HG03469 (cell line): ENCODE measurements around the gene LMO2.
A peak's percentile ranks its signal among the peaks of the same experiment; 100 is the strongest.
"Not testable (repeated sequence)": the region's sequence is repeated elsewhere in the genome, so short reads cannot be mapped to it uniquely, and the experiment has no call there.

Source experiments
- ATAC-seq: cut with Tn5 transposase; IDR thresholded peaks from one replicate; pipeline ENCODE4 v1.9.1; 2021; ENCODE audit warnings: mild to moderate bottlenecking, moderate library complexity, moderate number of reproducible peaks; ENCODE audit not compliant: unreplicated experiment

LMO2 gene

DNA sequence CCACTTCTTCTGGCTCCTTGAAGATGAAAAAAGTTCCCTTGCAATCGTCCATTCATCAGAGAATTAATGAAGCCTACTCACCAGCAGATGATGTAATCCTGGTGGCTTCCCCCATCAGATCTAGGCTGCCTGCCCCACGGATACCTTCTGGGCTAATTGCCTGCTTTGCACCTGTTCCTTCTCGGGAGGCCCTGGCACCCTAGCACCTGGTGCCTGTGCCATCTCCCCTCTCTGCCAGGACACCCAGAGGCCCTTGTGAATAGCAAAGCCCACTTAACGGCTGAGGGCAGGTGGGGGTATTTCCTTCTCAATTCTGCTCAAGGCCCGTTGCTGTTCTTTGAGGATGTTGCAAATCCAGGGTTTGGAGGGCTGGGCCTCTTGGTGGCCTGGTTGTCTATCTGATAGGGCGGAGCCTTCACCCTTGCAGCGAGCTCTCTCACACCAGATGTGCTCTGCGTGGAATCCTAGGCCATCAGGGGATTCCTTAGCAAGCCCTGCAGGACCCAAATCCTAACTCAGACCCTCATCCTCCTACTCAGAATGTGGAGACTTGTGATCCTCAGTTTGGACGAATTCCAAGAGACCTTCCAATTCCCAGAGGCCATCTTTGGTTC lies at the start of gene LMO2:
Gene LMO2 (minus strand): TSS at position 363 of the 614 bp plus-strand sequence. CDS start 22,360 bp downstream, outside the sequence.
- ATAC-seq, result no peak

DNA sequence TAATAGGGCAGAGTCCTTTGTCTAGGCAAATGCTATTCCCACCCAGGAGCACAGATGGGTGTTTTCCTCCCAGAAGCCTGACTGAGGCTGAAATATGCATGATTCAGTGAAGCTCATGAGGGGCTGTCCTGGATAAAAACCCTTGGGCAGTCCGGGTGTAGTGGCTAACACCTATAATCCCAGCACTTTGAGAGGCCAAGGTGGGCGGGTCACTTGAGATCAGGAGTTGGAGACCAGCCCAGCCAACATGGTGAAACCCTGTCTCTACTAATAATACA lies 48.6 kb upstream of the LMO2 start:
- no peak for ATAC-seq

GRCh38 chr11:33936725-33937604 lies 45.1 kb upstream of the LMO2 start:
- ATAC-seq, result no peak

DNA sequence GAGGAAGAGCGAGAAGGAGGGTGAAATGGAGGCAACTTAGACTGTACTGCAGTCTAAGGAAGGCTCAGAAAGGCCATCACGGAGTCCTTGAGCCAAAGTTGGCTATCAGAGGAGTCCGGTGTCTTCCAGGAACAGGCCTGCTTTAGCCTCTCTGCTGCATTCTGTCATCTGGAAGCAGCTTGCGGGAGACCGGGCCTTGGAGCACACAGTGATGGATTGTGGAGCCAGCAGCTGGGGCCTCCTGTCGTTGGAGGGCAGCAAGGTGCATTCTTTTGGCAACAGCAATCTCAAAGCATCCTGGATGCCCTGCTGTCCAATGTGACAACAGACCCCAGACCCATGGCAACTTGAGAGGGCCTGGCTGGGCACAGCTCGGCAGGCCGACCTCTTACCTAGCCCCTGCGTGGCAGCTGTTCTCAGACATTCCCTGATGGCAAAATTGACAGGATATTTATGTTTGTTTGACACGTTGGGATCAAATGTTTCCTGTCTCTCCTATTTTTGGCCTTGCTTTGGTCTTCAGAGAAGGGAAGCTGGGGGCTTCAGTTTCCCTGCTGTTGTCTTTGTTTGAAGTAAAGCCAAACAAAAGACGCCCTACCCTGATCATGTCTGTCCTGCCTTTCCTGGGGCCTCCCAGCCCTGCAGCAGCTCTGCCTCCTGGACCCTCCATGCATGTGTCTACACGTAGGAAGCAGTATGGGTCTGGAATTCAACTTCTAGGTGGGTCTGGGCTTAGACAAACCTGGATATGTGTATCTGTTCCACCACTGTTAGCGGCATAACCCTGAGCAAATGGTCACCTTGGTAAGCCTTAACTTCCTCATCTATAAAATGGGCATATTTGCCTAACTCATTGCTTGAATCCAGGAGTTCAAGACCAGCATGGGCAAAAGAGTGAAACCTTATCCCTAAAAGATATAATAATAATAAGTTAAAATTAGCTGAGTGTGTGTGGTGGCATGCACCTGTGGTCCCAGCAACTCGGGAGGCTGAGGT lies 43.9 kb upstream of the LMO2 start:
- no peak for ATAC-seq

DNA sequence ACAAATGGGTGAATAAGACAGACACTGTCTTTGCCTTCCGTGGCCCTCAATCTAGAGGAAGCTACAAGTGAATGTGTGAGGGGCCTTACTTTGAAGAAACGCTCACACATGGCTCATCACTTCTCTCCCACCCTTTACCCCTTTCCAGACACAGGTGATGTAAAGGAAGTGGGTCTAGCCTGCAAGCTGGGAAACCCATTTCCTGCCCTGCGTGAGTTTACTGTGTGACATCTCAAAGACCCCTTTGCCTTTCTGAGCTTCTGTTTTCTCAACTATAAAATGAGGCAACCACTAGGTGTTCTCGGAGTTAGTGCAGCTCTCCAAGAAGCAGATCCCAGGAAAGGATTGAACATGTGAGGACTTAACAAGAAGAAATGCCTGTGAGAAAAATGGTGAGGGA lies 43.1 kb upstream of the LMO2 start:
- no peak for ATAC-seq

DNA sequence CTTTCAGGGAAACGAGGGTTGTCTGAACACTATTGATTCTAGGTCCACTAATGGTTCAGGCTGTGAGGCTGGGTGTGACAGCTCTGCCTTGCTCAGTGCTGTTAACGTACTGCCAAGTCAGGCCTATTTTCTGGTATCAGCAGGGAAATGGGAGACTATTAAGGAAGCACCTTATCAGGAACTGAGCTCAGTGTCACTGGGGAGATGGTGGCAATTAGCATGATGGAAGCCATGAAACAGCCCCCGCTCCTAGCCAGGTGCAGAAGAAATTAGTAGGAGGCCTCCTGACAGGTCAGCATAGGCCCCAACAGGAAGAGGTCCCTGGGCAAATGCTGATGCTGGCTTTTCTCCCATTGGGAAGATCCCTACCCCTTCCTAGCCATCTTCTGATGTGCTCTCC lies 42.6 kb upstream of the LMO2 start:
- ATAC-seq, result no peak

DNA sequence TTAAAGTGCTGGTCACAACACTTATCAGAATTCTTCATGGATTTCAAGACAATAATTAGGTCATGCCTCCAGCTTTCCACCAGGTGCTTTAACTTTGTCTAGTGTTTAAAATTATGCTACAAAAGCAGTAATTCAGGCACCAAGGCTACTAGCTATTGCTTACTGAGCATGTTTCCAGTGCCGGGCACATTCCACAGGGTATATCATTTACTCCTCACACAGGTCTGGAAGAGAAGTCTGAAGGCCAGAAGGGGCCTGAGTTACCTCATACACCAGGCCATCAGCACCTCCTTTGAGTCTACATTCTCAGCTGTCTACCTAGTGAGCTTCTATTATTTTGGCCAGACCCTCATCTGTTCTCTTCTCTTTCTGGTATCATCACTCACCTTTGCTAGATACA lies 41.7 kb upstream of the LMO2 start:
- ATAC-seq, result no peak

GRCh38 chr11:33932721-33933120 lies 40.8 kb upstream of the LMO2 start:
- no peak for ATAC-seq

DNA sequence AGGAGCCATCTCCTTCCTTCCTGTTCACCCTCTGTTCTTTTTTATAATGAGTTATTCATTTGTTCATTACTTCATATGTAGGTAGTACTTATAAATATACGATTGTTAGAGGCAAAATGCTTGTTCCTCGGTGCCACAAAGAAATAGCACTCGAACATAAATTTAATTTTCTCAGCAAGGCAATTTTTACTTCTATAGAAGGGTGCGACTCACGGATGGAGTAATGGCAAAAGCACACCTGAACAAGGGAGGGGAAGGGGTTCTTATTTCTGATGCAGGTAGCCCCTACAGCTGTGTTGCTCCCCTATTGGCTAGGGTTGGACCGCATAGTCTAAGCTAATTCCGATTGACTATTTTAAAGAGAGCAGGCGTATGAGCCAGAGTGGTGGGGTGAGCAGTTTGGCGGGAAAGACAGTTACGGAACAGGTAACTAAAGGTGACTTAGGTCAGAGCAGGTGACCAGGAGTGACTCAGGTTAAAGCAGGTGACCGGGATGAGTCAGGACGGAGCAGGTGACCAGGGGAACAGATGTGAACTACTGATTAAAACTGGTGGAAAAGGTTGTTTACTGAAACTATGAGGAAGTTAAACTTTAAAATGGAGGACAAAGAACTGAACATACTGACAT lies 40.0 kb upstream of the LMO2 start:
- ATAC-seq, result not testable (repeated sequence)

GRCh38 chr11:33931067-33931466 lies 39.2 kb upstream of the LMO2 start:
- ATAC-seq, result no peak

- no peak for ATAC-seq
Observed at GRCh38 chr11:33930317-33931021, 38.6 kb upstream of the LMO2 start.

GRCh38 chr11:33928564-33928963 lies 36.7 kb upstream of the LMO2 start:
- no peak for ATAC-seq

DNA sequence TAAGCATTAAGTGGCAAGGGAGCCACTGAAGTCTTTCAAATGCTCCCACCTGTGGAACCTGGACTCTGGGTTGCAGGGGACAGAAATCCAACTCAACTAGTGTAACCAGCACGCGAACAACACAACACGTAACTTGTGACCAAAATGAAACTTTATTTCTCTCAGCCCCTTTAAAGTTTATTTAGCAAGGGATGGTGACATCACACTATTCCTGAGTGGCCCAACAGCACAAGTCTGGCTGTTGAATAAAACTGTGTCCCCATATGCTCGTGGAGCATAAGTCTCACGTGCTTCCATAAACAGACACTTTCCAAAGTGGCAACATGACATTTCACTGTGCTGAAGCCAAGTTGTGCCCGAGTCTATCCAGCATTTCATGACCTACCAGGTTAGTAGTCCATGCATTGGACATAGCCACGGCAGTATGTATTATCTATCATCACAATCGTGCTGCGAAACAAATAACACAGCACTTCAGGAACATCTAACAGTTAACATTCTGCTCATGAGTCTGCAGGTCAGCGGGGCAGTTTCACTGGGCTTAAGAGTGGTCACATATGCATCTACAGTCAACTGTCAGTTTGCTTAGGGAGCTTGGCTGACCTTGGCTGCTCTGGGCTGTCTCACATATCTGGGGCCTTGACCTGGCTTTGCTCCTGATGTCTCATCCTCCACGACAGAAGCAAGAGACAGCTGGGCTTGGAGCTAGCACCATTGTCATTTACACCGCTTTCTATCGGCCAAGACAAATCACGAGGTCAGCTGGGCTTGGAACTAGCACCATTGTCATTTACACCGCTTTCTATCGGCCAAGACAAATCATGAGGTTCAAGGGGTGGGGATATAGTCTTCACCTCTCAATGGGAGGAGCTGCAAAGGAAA lies 35.0 kb upstream of the LMO2 start:
- ATAC-seq, result no peak

- no peak for ATAC-seq
Observed at GRCh38 chr11:33924341-33924740, 32.5 kb upstream of the LMO2 start.

DNA sequence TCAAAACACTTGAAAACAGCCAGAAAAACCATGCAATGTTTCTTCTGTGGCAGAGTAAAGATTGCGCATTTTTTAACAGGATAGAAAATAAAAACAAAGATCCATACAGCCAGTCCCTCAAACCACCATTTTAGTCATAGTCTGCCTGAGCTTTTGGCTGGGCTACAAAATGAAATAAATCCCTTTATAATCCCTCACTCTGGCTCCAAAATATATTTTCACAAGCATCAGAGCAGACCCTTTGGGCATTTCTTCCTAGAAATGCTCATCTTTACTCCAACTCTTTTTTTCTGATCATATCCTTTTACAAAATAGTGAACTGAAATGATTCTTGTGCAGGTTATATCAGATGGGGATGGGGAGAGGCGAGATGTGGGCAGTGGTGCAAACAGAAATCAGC lies 31.8 kb upstream of the LMO2 start:
- ATAC-seq, result no peak

- ATAC-seq, result peak; percentile 83
Observed at GRCh38 chr11:33920838-33921613, 29.1 kb upstream of the LMO2 start.

DNA sequence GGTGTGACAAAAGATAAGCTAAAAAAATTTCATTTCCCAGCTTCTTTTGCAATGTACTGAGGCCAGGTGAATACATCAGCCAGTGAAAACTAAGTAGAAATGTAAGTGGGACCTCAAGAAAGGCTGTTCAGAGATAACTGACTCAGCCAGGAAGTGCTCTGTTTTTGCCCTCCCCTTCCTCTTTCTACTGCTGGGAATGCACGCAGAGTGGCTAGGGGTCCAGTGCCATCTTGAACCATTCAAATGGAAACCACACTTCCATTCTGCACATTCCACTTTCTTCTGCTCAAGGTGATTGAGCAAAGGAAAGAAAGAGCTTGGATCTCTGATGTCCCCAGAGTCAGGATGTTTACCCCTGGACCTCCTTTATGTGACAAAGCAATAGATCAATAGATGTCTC lies 27.8 kb upstream of the LMO2 start:
- ATAC-seq, result no peak

GRCh38 chr11:33917402-33917801 lies 25.5 kb upstream of the LMO2 start:
- ATAC-seq, result not testable (repeated sequence)

DNA sequence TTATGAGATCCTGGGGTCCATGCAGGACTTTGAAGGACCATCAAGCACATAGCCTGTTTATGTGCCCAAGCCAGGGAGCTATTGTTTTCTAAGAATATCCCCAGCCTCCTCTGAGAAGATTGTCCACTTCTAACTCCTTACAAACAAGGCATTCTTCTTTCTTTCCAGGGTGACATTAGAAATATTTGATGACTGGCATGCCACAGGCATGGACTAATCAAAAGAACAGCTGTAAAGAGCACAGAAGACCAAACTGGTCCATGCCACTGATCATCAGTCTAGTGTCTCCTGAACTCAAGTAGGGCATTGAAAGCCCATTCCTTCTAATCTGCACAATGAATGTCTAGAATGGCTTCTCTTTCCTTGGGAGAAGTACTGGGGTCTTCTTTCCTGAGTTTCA lies 24.9 kb upstream of the LMO2 start:
- no peak for ATAC-seq
